HG03045 (cell line): ENCODE data around the gene ASF1B.

Experiments used
- ATAC-seq: cut with Tn5 transposase; IDR thresholded peaks from one replicate; pipeline ENCODE4 v1.9.1; 2021; ENCODE audit warnings: mild to moderate bottlenecking, moderate library complexity; ENCODE audit not compliant: unreplicated experiment

The ASF1B gene

GRCh38 chr19:14138576-14139265, 2.3 kb upstream of the ASF1B start:
- no peak for ATAC-seq

GRCh38 chr19:14135985-14136508, 342 bp downstream of the ASF1B start:
- no peak for ATAC-seq

GRCh38 chr19:14135355-14135754, 1.0 kb downstream of the ASF1B start:
- no peak for ATAC-seq

GRCh38 chr19:14127929-14128509, 8.4 kb downstream of the ASF1B start:
- no peak for ATAC-seq

- ATAC-seq = no peak
These were observed 9.2 kb downstream of the ASF1B start for GRCh38 chr19:14127176-14127575.

GRCh38 chr19:14122924-14123323, 13.5 kb downstream of the ASF1B start:
- ATAC-seq = no peak

GRCh38 chr19:14120497-14120780, 15.9 kb downstream of the ASF1B start:
- ATAC-seq = no peak

GRCh38 chr19:14119644-14120496, 16.5 kb downstream of the ASF1B start:
- no peak for ATAC-seq

GRCh38 chr19:14119146-14119545, 17.2 kb downstream of the ASF1B start:
- ATAC-seq = no peak

GRCh38 chr19:14118165-14119051, 18.0 kb downstream of the ASF1B start:
- no peak for ATAC-seq

GRCh38 chr19:14117668-14118164, 18.7 kb downstream of the ASF1B start, which contains the start of gene PRKACA:
Gene PRKACA (minus strand): TSS chr19:14117762. CDS start chr19:14117547, 215 bp downstream.
- ATAC-seq = peak; percentile 92

- peak; percentile 7 for ATAC-seq
These were observed 19.3 kb downstream of the ASF1B start for GRCh38 chr19:14116918-14117578.

GRCh38 chr19:14116525-14116917, 19.9 kb downstream of the ASF1B start:
- no peak for ATAC-seq

- ATAC-seq = no peak
These were observed 20.6 kb downstream of the ASF1B start for GRCh38 chr19:14115756-14116155.

- no peak for ATAC-seq
These were observed 21.5 kb downstream of the ASF1B start for GRCh38 chr19:14114854-14115253.

- ATAC-seq = no peak
These were observed 21.9 kb downstream of the ASF1B start for GRCh38 chr19:14114439-14114838.

GRCh38 chr19:14113762-14114414, 22.5 kb downstream of the ASF1B start:
- ATAC-seq = no peak

GRCh38 chr19:14112809-14113385, 23.5 kb downstream of the ASF1B start:
- no peak for ATAC-seq
